Breast epithelium (tissue), 3 donors: ENCODE measurements around the gene PDGFA.

Source experiments
- POLR2A ChIP-seq: fragments of 450-650 bp; IDR thresholded peaks from one replicate; pipeline ENCODE4 v1.6.1; 2016; ENCODE audit warnings: antibody characterized with exemption, mild to moderate bottlenecking, moderate library complexity
- TF ChIP-seq, protein P1 (sequence below), 3 donors: fragments of 450-650 bp; IDR thresholded peaks; one replicate each; pipeline ENCODE4 v1.5.1; 2016 to 2017; ENCODE audit warnings: antibody characterized with exemption in 3 of 3, mild to moderate bottlenecking in 3 of 3, moderate library complexity in 3 of 3

DNA sequence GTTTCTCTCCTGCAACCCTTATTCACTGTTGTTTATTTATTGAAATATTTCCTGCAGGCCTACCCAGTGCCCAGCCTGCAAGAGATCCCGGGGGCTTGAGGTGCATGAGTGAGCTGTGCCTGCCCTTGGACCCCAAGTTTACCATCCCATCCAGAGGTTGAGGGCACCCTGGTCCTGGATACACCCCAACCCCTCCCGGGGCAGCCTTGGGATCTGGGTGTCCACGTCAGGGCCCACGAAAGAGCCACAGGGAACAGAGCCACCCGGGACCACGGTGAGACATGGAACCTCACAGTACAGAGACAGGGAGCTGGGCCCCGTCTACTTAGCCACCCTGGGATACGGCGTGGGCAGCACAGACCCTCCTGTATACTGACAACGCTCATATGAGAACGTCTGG lies 28.8 kb upstream of the PDGFA start:
- TF ChIP-seq, protein P1, sequence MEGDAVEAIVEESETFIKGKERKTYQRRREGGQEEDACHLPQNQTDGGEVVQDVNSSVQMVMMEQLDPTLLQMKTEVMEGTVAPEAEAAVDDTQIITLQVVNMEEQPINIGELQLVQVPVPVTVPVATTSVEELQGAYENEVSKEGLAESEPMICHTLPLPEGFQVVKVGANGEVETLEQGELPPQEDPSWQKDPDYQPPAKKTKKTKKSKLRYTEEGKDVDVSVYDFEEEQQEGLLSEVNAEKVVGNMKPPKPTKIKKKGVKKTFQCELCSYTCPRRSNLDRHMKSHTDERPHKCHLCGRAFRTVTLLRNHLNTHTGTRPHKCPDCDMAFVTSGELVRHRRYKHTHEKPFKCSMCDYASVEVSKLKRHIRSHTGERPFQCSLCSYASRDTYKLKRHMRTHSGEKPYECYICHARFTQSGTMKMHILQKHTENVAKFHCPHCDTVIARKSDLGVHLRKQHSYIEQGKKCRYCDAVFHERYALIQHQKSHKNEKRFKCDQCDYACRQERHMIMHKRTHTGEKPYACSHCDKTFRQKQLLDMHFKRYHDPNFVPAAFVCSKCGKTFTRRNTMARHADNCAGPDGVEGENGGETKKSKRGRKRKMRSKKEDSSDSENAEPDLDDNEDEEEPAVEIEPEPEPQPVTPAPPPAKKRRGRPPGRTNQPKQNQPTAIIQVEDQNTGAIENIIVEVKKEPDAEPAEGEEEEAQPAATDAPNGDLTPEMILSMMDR (IDR thresholded peaks at IDR 0.05), result no peak
- TF ChIP-seq POLR2A, result no peak
